HCT116 (cell line): Measurements from ENCODE around the gene TAS2R20.

Experiments used
- CEBPB ChIP-seq: IDR thresholded peaks from 2 replicates; pipeline ENCODE4 v1.6.1; 2012; ENCODE audit warnings: low read depth
- CTCF ChIP-seq, 3 experiments: fragments of 200-600 bp in 1 of 3; sonication (generic) in 1 of 3; IDR thresholded peaks in 2 of 3; conservative IDR thresholded peaks in 1 of 3; 2 replicates each; pipeline ENCODE4 v1.5.1; 2012 to 2017; ENCODE audit warnings: low read depth in 2 of 3, low read length in 2 of 3, antibody characterized with exemption in 1 of 3, borderline replicate concordance in 1 of 3, control low read depth in 1 of 3, mild to moderate bottlenecking in 1 of 3, mixed read lengths in 1 of 3, mixed run types in 1 of 3, moderate library complexity in 1 of 3; ENCODE audit not compliant: insufficient read depth in 1 of 3
- EZH2 ChIP-seq: fragments of 200-600 bp; sonication (generic); IDR thresholded peaks from 2 replicates; pipeline ENCODE4 v1.6.1; 2017; ENCODE audit warnings: antibody characterized with exemption, mixed run types
- FOSL1 ChIP-seq: IDR thresholded peaks from 2 replicates; pipeline ENCODE4 v1.6.1; 2012; ENCODE audit warnings: low read depth
- MAX ChIP-seq: IDR thresholded peaks from 2 replicates; pipeline ENCODE4 v1.6.1; 2012
- POLR2A ChIP-seq: IDR thresholded peaks from 2 replicates; pipeline ENCODE4 v1.7.0; 2011; ENCODE audit warnings: borderline replicate concordance; ENCODE audit not compliant: insufficient read depth, insufficient read length; ENCODE audit errors: extremely low read depth
- POLR2AphosphoS5 ChIP-seq: IDR thresholded peaks from 2 replicates; pipeline ENCODE4 v1.6.1; 2011; ENCODE audit warnings: mild to moderate bottlenecking, low read depth, low read length, moderate library complexity
- SRF ChIP-seq: IDR thresholded peaks from 2 replicates; pipeline ENCODE4 v1.6.1; 2012; ENCODE audit warnings: low read depth
- TCF7L2 ChIP-seq: IDR thresholded peaks from 2 replicates; pipeline ENCODE4 v1.7.0; 2011; ENCODE audit warnings: borderline replicate concordance, inconsistent platforms; ENCODE audit not compliant: insufficient read depth, insufficient read length; ENCODE audit errors: extremely low read depth
- YY1 ChIP-seq: IDR thresholded peaks from 2 replicates; pipeline ENCODE4 v1.6.1; 2011; ENCODE audit warnings: low read length, low read depth, moderate library complexity, mild to moderate bottlenecking; ENCODE audit not compliant: insufficient replicate concordance; ENCODE audit errors: extremely low read depth

- TF ChIP-seq POLR2A: no peak
- TF ChIP-seq CTCF (IDR thresholded peaks at IDR 0.05 in 2 of 3, conservative IDR thresholded peaks at IDR 0.05 in 1 of 3; ENCODE audit: borderline replicate concordance in 1 of 3, insufficient read depth in 1 of 3, low read depth in 2 of 3, low read length in 2 of 3): no peak
- TF ChIP-seq MAX: no peak
- no peak for TF ChIP-seq CEBPB
- no peak for TF ChIP-seq SRF
- no peak for TF ChIP-seq EZH2
- TF ChIP-seq FOSL1: no peak
- no peak for TF ChIP-seq TCF7L2
- no peak for TF ChIP-seq YY1
- no peak for TF ChIP-seq POLR2AphosphoS5
Observed at GRCh38 chr12:11014234-11014633, 16.1 kb upstream of the TAS2R20 start.
